Ishikawa (cell line): ENCODE data around the gene SPINT2.

Experiments used
- CEBPB ChIP-seq: IDR thresholded peaks from 2 replicates; pipeline ENCODE4 v1.6.1; 2012
- RAD21 ChIP-seq: IDR thresholded peaks from 2 replicates; pipeline ENCODE4 v1.6.1; 2012; ENCODE audit warnings: low read depth
- TAF1 ChIP-seq: IDR thresholded peaks from 2 replicates; pipeline ENCODE4 v1.6.1; 2012; ENCODE audit warnings: low read depth, mild to moderate bottlenecking
- TEAD4 ChIP-seq: IDR thresholded peaks from 2 replicates; pipeline ENCODE4 v1.6.1; 2012
- ZBTB7A ChIP-seq: IDR thresholded peaks from 2 replicates; pipeline ENCODE4 v1.6.1; 2012; ENCODE audit warnings: low read depth
- TF ChIP-seq, protein P1 (sequence below): IDR thresholded peaks from 2 replicates; pipeline ENCODE4 v1.6.1; 2012

DNA sequence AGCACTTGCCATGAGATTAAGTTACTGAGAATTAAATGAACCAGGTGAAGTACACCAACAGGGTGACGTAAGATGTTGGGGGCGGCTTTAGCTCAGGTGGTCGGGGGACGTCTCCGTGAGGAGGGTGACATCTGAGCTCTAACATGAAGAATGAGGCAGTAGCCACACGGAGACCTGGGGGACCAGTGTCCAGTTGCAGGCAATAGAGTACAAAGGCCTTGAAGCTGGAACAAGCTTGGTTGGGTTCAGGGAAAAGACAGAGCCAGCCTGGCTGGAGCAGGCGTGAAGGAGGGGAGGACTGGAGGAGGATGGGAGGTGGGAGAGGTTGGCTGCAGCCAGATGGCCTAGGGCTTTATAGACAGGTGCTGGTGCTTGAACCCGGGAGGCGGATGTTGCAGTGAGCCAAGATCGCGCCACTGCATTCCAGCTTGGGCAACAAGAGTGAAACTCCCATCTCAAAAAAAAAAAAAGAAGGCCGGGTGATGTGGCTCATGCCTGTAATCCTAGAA, 1.6 kb downstream of the SPINT2 start:
- TF ChIP-seq ZBTB7A (no peak), TAF1 (no peak), TEAD4 (no peak), CEBPB (no peak), RAD21 (no peak)
- TF ChIP-seq, protein P1, sequence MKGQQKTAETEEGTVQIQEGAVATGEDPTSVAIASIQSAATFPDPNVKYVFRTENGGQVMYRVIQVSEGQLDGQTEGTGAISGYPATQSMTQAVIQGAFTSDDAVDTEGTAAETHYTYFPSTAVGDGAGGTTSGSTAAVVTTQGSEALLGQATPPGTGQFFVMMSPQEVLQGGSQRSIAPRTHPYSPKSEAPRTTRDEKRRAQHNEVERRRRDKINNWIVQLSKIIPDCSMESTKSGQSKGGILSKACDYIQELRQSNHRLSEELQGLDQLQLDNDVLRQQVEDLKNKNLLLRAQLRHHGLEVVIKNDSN, result no peak
